Esophagus muscularis mucosa (tissue), 4 donors: ENCODE data around the gene TEX2. TPM values are rescaled to one million over a fixed set of nuclear protein-coding genes. Genes with fewer than 3 reads are reported as not detected.
A peak's percentile ranks its signal among the peaks of the same experiment; 100 is the strongest.

Experiments
- DNase-seq: peaks from one replicate; pipeline ENCODE4 v3.0.0-alpha.2; 2017; ENCODE audit errors: extremely low spot score
- H3K27ac ChIP-seq, 4 donors: fragments of 200-600 bp; sonication (generic); replicated peaks in 1 of 4; 1 replicate in 3 of 4; 2 replicates in 1 of 4; pipeline ENCODE4 v1.5.1; 2016 to 2019; ENCODE audit warnings: mild to moderate bottlenecking in 1 of 4
- H3K27me3 ChIP-seq, 4 donors: fragments of 200-600 bp; sonication (generic); one replicate each; pipeline versions ENCODE4 v1.5.1 to v1.6.0; 2016 to 2019
- H3K36me3 ChIP-seq, 4 donors: fragments of 200-600 bp; sonication (generic); one replicate each; pipeline ENCODE4 v1.5.1; 2016 to 2019
- H3K4me1 ChIP-seq, 4 donors: fragments of 200-600 bp; sonication (generic); one replicate each; pipeline ENCODE4 v1.5.1; 2016 to 2019
- H3K4me3 ChIP-seq, 4 donors: fragments of 200-600 bp; sonication (generic); 1 replicate in 2 of 4; 2 replicates in 2 of 4; pipeline ENCODE4 v1.5.1; 2016 to 2019; ENCODE audit warnings: mild to moderate bottlenecking in 4 of 4, moderate library complexity in 1 of 4
- H3K9me3 ChIP-seq, 4 donors: fragments of 200-600 bp; sonication (generic); 1 replicate in 3 of 4; 2 replicates in 1 of 4; pipeline ENCODE4 v1.5.1; 2016 to 2019
- EP300 ChIP-seq: sonication (generic); formaldehyde crosslinking; IDR thresholded peaks from one replicate; pipeline ENCODE4 v1.6.1; 2017; ENCODE audit warnings: antibody characterized with exemption
- POLR2A ChIP-seq: fragments of 450-650 bp; IDR thresholded peaks from one replicate; pipeline ENCODE4 v1.6.1; 2017; ENCODE audit warnings: antibody characterized with exemption, moderate library complexity, mild to moderate bottlenecking, low read depth
- POLR2AphosphoS5 ChIP-seq, 2 donors: sonication (generic); formaldehyde crosslinking; IDR thresholded peaks; one replicate each; pipeline ENCODE4 v1.6.1; 2017; ENCODE audit warnings: antibody characterized with exemption in 2 of 2
- WGBS: methylation state at CpG from one replicate; pipeline ENCODE4 v1.1.5; 2018; 5-methylcytosine and 5-hydroxymethylcytosine counted together
- intact Hi-C: fragments of 100-400 bp; cut with DNase I; formaldehyde crosslinking; loops from one replicate; pipeline ENCODE4 v1.15.1; 2023
- total RNA-seq, 4 donors: library from RNA; depleted of rRNA; stranded (reverse); fragments of >200 nt; gene quantifications; one replicate each; pipeline versions ENCODE4 v1.1.0 to v1.2.1, GENCODE V29; 2016
- TF ChIP-seq, protein P1 (sequence below), 3 experiments: fragments of 200-600 bp in 2 of 3; fragments of 450-650 bp in 1 of 3; sonication (generic) in 2 of 3; IDR thresholded peaks; one replicate each; pipeline ENCODE4 v1.5.1; 2017 to 2019; ENCODE audit warnings: antibody characterized with exemption in 3 of 3, mild to moderate bottlenecking in 2 of 3, moderate library complexity in 1 of 3

TEX2 gene, protein sequence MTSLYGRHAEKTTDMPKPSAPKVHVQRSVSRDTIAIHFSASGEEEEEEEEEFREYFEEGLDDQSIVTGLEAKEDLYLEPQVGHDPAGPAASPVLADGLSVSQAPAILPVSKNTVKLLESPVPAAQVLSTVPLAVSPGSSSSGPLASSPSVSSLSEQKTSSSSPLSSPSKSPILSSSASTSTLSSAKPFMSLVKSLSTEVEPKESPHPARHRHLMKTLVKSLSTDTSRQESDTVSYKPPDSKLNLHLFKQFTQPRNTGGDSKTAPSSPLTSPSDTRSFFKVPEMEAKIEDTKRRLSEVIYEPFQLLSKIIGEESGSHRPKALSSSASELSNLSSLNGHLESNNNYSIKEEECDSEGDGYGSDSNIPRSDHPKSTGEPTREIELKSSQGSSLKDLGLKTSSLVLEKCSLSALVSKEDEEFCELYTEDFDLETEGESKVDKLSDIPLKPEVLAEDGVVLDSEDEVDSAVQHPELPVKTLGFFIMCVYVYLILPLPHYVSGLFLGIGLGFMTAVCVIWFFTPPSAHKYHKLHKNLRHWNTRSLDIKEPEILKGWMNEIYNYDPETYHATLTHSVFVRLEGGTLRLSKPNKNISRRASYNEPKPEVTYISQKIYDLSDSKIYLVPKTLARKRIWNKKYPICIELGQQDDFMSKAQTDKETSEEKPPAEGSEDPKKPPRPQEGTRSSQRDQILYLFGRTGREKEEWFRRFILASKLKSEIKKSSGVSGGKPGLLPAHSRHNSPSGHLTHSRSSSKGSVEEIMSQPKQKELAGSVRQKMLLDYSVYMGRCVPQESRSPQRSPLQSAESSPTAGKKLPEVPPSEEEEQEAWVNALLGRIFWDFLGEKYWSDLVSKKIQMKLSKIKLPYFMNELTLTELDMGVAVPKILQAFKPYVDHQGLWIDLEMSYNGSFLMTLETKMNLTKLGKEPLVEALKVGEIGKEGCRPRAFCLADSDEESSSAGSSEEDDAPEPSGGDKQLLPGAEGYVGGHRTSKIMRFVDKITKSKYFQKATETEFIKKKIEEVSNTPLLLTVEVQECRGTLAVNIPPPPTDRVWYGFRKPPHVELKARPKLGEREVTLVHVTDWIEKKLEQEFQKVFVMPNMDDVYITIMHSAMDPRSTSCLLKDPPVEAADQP
- total RNA-seq: 10 to 100 TPM; 32.6 to 58.7 (median 46.1) TPM

DNA sequence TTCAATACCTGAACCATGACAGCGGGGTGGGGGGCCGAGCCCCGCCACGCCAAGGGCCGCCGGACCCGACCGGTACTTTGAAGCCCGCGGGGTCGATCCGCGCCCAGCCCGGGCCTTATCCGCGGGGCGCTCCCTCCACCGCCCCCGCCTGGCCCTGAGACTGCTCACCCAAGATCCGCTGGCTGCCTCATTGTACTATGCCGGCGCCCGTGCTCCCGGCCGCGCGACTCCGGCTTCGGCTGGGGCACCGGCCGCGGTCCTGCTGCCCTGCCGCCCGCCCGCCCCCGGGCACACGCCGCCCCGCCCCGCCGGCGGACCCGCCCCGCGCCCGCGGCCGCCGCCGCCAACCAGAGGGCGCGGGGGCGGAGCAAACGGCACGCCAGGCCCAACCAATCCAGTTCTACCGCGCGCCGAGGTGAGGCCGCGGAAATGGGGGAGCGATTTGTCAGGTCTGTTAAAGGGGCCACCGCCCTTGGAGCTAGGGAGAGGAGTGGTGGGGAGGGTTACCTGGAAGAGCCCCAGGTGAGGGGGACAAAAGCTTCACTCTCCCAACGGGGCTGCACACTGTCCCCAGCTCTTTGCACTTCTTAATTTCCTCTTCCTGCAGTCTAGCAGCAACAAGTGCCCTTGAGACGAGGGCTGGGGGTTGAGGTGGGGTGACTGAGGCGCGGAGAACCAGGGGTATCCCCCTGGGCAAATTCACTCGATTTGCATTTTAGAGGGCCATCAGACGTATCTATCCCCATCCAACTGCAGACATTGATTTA is at the start of gene TEX2:
TSS of gene TEX2 (minus strand) at position 261 of the 767 bp plus-strand sequence. CDS start 49,043 bp downstream, outside the sequence.
- Histone ChIP-seq H3K4me1 (peaks cover 27 to 39% (median 38%) of the 10 kb centered on the region in 4 donors), H3K27me3 (no peaks in the 10 kb centered on the region), H3K27ac (peak within 1 kb of the TSS; percentile 92 to 96 (median 96)), H3K9me3 (no peaks in the 10 kb centered on the region), H3K4me3 (peak within 1 kb of the TSS; percentile 95 to 99 (median 97)), H3K36me3 (no peaks in the 10 kb centered on the region)
- TF ChIP-seq EP300 (no peak), POLR2A (peak; percentile 77), POLR2AphosphoS5 (IDR thresholded peaks at IDR 0.05) (peak; percentile 79 to 86)
- TF ChIP-seq, protein P1, sequence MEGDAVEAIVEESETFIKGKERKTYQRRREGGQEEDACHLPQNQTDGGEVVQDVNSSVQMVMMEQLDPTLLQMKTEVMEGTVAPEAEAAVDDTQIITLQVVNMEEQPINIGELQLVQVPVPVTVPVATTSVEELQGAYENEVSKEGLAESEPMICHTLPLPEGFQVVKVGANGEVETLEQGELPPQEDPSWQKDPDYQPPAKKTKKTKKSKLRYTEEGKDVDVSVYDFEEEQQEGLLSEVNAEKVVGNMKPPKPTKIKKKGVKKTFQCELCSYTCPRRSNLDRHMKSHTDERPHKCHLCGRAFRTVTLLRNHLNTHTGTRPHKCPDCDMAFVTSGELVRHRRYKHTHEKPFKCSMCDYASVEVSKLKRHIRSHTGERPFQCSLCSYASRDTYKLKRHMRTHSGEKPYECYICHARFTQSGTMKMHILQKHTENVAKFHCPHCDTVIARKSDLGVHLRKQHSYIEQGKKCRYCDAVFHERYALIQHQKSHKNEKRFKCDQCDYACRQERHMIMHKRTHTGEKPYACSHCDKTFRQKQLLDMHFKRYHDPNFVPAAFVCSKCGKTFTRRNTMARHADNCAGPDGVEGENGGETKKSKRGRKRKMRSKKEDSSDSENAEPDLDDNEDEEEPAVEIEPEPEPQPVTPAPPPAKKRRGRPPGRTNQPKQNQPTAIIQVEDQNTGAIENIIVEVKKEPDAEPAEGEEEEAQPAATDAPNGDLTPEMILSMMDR (IDR thresholded peaks at IDR 0.05): peak in 1 of 3 experiments; percentile 17
- DNase-seq: peak; percentile 95
- intact Hi-C loops: loop anchor here (5.0 kb wide), 1 partner anchor 116 kb away; no protein-coding TSS in a partner anchor
- 2% methylated on average over 6 of the region's 69 CpGs for WGBS

DNA sequence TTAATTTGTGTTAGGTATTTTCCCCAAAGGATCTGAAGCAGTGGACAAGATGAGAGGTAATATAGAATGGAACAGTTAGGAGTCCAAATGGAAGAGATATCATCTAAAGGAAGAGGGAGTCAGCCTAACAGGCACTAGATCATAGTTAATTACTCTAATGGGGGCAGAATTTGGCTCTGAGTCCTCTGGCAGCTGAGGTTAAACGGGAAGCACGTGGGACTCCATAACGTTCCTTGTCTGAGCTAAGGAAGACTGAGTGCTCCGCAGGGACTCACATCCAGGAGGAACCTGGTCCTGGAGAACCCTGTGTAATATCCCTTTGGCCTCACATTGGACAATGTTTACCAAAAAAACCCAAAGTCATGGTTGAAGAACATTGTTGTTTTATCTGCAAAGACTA is 46.6 kb upstream of the TEX2 start:
- WGBS: 80% methylated on average over 4 of the region's 4 CpGs
- H3K27me3 ChIP-seq: no peaks in the 10 kb centered on the region
- no peaks in the 10 kb centered on the region for H3K36me3 ChIP-seq
- no peak for DNase-seq
- peaks cover 4 to 12% (median 7%) of the 10 kb centered on the region in 4 donors for H3K4me1 ChIP-seq
- no peak overlapping the region for H3K4me3 ChIP-seq
- peak overlapping the region in 1 of 4 donors; percentile 30 for H3K27ac ChIP-seq
- intact Hi-C loops: loop anchor here (5.0 kb wide), 1 partner anchor 108 kb away; no protein-coding TSS in a partner anchor
- TF ChIP-seq POLR2A: no peak
- TF ChIP-seq, protein P1 (IDR thresholded peaks at IDR 0.05): no peak
- peak in 1 of 2 donors; percentile 37 for TF ChIP-seq POLR2AphosphoS5 (IDR thresholded peaks at IDR 0.05)
- no peak for TF ChIP-seq EP300
- no peaks in the 10 kb centered on the region for H3K9me3 ChIP-seq

DNA sequence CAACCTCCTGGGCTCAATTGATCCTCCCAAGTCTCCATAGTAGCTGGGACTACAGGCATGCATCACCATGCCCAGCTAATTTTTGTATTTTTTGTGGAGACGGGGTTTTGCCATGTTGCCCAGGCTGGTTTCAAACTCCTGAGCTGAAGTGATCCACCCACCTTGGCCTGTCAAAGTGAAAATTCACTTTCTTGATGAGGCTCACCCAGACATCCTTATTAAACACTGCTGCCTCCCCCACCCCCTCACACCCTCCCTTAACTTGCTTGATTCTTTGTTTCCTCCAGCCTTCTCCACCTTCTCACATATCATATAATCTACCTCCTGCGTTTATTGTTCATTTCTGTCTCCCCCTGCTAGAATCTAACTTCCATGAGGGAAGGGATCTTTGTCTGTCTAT is 46.0 kb upstream of the TEX2 start:
- Histone ChIP-seq H3K4me1 (peaks cover 0 to 7% (median 3%) of the 10 kb centered on the region in 4 donors), H3K27me3 (no peaks in the 10 kb centered on the region), H3K4me3 (no peak overlapping the region), H3K36me3 (no peaks in the 10 kb centered on the region), H3K9me3 (no peaks in the 10 kb centered on the region), H3K27ac (no peak overlapping the region)
- intact Hi-C loops: loop anchor here (5.0 kb wide), 1 partner anchor 108 kb away; no protein-coding TSS in a partner anchor
- 96% methylated on average over 2 of the region's 2 CpGs for WGBS
- no peak for DNase-seq
- no peak for TF ChIP-seq POLR2A
- TF ChIP-seq POLR2AphosphoS5 (IDR thresholded peaks at IDR 0.05): no peak
- TF ChIP-seq, protein P1 (IDR thresholded peaks at IDR 0.05): no peak
- TF ChIP-seq EP300: no peak

DNA sequence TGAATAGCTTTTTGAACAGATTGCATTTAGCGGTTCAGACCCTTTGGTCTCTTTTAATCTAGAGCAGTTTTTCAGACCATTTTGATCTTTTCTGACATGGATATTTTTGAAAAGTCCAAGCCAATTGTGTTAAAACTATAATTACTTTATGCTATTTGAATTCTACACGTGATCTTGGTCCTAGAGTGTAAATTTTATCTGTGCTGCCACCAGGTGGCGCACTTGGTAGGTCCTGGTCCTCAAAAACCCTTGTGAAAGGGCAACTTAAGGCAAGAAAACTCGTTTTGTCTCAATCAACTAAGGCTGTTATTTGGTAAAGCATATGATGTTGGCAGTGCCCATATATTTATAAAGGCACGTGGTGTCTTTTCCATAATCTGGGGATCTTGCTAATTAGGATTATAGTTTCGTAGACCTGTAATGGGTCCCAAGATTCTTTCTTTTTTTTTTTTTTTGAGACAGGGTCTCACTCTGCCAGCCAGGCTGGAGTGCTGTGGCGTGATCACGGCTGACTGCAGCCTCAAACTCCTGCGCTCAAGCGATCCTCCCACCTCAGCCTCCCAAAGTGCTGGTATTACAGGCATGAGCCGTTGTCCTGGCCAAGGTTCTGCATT is 43.9 kb upstream of the TEX2 start:
- Histone ChIP-seq H3K27me3 (no peaks in the 10 kb centered on the region), H3K27ac (no peak overlapping the region), H3K4me1 (peaks cover 0 to 10% (median 1%) of the 10 kb centered on the region in 4 donors), H3K4me3 (no peak overlapping the region), H3K9me3 (no peaks in the 10 kb centered on the region), H3K36me3 (no peaks in the 10 kb centered on the region)
- no peak for DNase-seq
- TF ChIP-seq POLR2AphosphoS5 (IDR thresholded peaks at IDR 0.05): no peak
- no peak for TF ChIP-seq POLR2A
- no peak for TF ChIP-seq EP300
- TF ChIP-seq, protein P1 (IDR thresholded peaks at IDR 0.05): peak; percentile 77 to 81 (median 77)
- intact Hi-C loops: loop anchor here (5.0 kb wide), 1 partner anchor 110 kb away; no protein-coding TSS in a partner anchor
- 47% methylated on average over 11 of the region's 11 CpGs for WGBS
